Osteocyte (in vitro differentiated cells): ENCODE results near the gene SLC2A9. TPM values are rescaled to one million over a fixed set of nuclear protein-coding genes. Genes with fewer than 3 reads are reported as not detected.

Experiments
- DNase-seq: peaks from one replicate; pipeline ENCODE4 v3.0.0; 2021; ENCODE audit warnings: mixed read lengths; ENCODE audit not compliant: unreplicated experiment; ENCODE audit errors: extremely low spot score
- H3K27ac Mint-ChIP-seq: one replicate; pipeline ENCODE4 v1.8.0; 2021; ENCODE audit warnings: mild to moderate bottlenecking, mixed read lengths; ENCODE audit not compliant: unreplicated experiment
- H3K27me3 Mint-ChIP-seq: one replicate; pipeline ENCODE4 v1.8.0; 2021; ENCODE audit warnings: mixed read lengths; ENCODE audit not compliant: unreplicated experiment
- H3K36me3 Mint-ChIP-seq: one replicate; pipeline ENCODE4 v1.8.0; 2021; ENCODE audit warnings: mixed read lengths; ENCODE audit not compliant: unreplicated experiment
- H3K4me1 Mint-ChIP-seq: one replicate; pipeline ENCODE4 v1.8.0; 2021; ENCODE audit warnings: mixed read lengths; ENCODE audit not compliant: unreplicated experiment
- H3K4me3 Mint-ChIP-seq: one replicate; pipeline ENCODE4 v1.8.0; 2021; ENCODE audit warnings: mild to moderate bottlenecking, moderate library complexity, mixed read lengths; ENCODE audit not compliant: unreplicated experiment
- H3K9me3 Mint-ChIP-seq: one replicate; pipeline ENCODE4 v1.8.0; 2021; ENCODE audit warnings: mixed read lengths; ENCODE audit not compliant: unreplicated experiment
- CTCF ChIP-seq: fragments of 200-600 bp; sonication (generic); IDR thresholded peaks from 2 replicates; pipeline ENCODE4 v1.5.0; 2021; ENCODE audit warnings: antibody characterized with exemption, mild to moderate bottlenecking, moderate library complexity
- total RNA-seq: library from RNA; stranded (reverse); gene quantifications from 2 replicates; pipeline ENCODE4 v1.2.1, GENCODE V29; 2021

Gene SLC2A9
- total RNA-seq, 1 donor from 2014 or later, result 0.43 TPM

GRCh38 chr4:10055871-10056270, 34.6 kb upstream of the SLC2A9 start:
- Mint-ChIP-seq H3K4me1 (no peaks in the 10 kb centered on the region), H3K27ac (no peak overlapping the region), H3K4me3 (no peak overlapping the region), H3K36me3 (peaks cover 3% of the 10 kb centered on the region), H3K9me3 (no peaks in the 10 kb centered on the region), H3K27me3 (no peaks in the 10 kb centered on the region)
- DNase-seq, result no peak
- TF ChIP-seq CTCF, result no peak

GRCh38 chr4:10054571-10055041, 33.3 kb upstream of the SLC2A9 start:
- Mint-ChIP-seq H3K36me3 (peaks cover 3% of the 10 kb centered on the region), H3K27me3 (no peaks in the 10 kb centered on the region), H3K4me1 (no peaks in the 10 kb centered on the region), H3K9me3 (no peaks in the 10 kb centered on the region), H3K27ac (no peak overlapping the region), H3K4me3 (no peak overlapping the region)
- no peak for TF ChIP-seq CTCF
- DNase-seq, result peak; percentile 19

- Mint-ChIP-seq H3K9me3 (no peaks in the 10 kb centered on the region), H3K27me3 (no peaks in the 10 kb centered on the region), H3K27ac (no peak overlapping the region), H3K36me3 (peaks cover 3% of the 10 kb centered on the region), H3K4me1 (no peaks in the 10 kb centered on the region), H3K4me3 (no peak overlapping the region)
- DNase-seq, result peak; percentile 69
- TF ChIP-seq CTCF, result no peak
Measured at GRCh38 chr4:10053635-10054453, 32.5 kb upstream of the SLC2A9 start.

- Mint-ChIP-seq H3K4me3 (no peak overlapping the region), H3K9me3 (no peaks in the 10 kb centered on the region), H3K4me1 (no peaks in the 10 kb centered on the region), H3K27ac (no peak overlapping the region), H3K36me3 (no peaks in the 10 kb centered on the region), H3K27me3 (no peaks in the 10 kb centered on the region)
- TF ChIP-seq CTCF, result no peak
- peak; percentile 44 for DNase-seq
Measured at GRCh38 chr4:10051517-10052135, 30.3 kb upstream of the SLC2A9 start.

GRCh38 chr4:10050721-10051120, 29.4 kb upstream of the SLC2A9 start:
- peak; percentile 54 for DNase-seq
- Mint-ChIP-seq H3K36me3 (no peaks in the 10 kb centered on the region), H3K27ac (no peak overlapping the region), H3K9me3 (no peaks in the 10 kb centered on the region), H3K4me1 (no peaks in the 10 kb centered on the region), H3K27me3 (no peaks in the 10 kb centered on the region), H3K4me3 (no peak overlapping the region)
- TF ChIP-seq CTCF, result no peak
